ENCODE results near the gene COL6A1.

COL6A1 gene

GRCh38 chr21:46006547-46007491 is 25.2 kb downstream of the COL6A1 start:
- no peak for DNase-seq

GRCh38 chr21:46007492-46007868 is 25.9 kb downstream of the COL6A1 start:
- DNase-seq: no peak

GRCh38 chr21:46008893-46009621 is 27.5 kb downstream of the COL6A1 start:
- DNase-seq: no peak

- DNase-seq: no peak
Measured at GRCh38 chr21:46009951-46010705, 28.6 kb downstream of the COL6A1 start.

GRCh38 chr21:46011267-46011967 is 29.8 kb downstream of the COL6A1 start:
- DNase-seq: no peak

GRCh38 chr21:46012154-46012553 is 30.6 kb downstream of the COL6A1 start:
- DNase-seq: no peak

- no peak for DNase-seq
Measured at GRCh38 chr21:46014828-46015227, 33.3 kb downstream of the COL6A1 start.

- DNase-seq: no peak
Measured at GRCh38 chr21:46017148-46017547, 35.6 kb downstream of the COL6A1 start.

GRCh38 chr21:46017695-46018094 is 36.1 kb downstream of the COL6A1 start:
- no peak for DNase-seq

GRCh38 chr21:46018615-46019014 is 37.0 kb downstream of the COL6A1 start:
- no peak for DNase-seq

GRCh38 chr21:46020581-46020980 is 39.0 kb downstream of the COL6A1 start:
- no peak for DNase-seq

GRCh38 chr21:46021398-46021797 is 39.8 kb downstream of the COL6A1 start:
- no peak for DNase-seq

- DNase-seq: no peak
Measured at GRCh38 chr21:46021978-46022544, 40.5 kb downstream of the COL6A1 start.

- no peak for DNase-seq
Measured at GRCh38 chr21:46022551-46023525, 41.3 kb downstream of the COL6A1 start.

- DNase-seq: no peak
Measured at GRCh38 chr21:46023555-46023954, 42.0 kb downstream of the COL6A1 start.

- DNase-seq: no peak
Measured at GRCh38 chr21:46024141-46024540, 42.6 kb downstream of the COL6A1 start.

GRCh38 chr21:46025113-46025770 is 43.7 kb downstream of the COL6A1 start:
- DNase-seq: no peak

- no peak for DNase-seq
Measured at GRCh38 chr21:46027851-46028493, 46.4 kb downstream of the COL6A1 start.

GRCh38 chr21:46028573-46029091 is 47.1 kb downstream of the COL6A1 start:
- DNase-seq: no peak

Data from NCI-H2171 treated with DMSO at 0.1 percent for 48 hours (cell line).